Psoas muscle (tissue), 8 donors: ENCODE results near the gene PRCC. TPM values are rescaled to one million over a fixed set of nuclear protein-coding genes. Genes with fewer than 3 reads are reported as not detected.

Experiments
- ATAC-seq, 4 donors: fragments of 200-7000 bp; cut with Tn5 transposase; one replicate each; pipeline ENCODE4 v1.9.1; 2020; ENCODE audit warnings: moderate library complexity in 3 of 4, mild to moderate bottlenecking in 2 of 4
- DNase-seq, 2 donors: peaks; one replicate each; pipeline ENCODE4 v3.0.0-alpha.2; 2020
- H3K27ac ChIP-seq: fragments of 200-600 bp; one replicate; pipeline ENCODE4 v1.8.0; 2022
- H3K27me3 ChIP-seq, 3 donors: fragments of 200-600 bp in 1 of 3; one replicate each; pipeline versions ENCODE4 v1.6.1 to v1.8.0; 2013 to 2022; ENCODE audit warnings: low read length in 2 of 3, mild to moderate bottlenecking in 2 of 3, moderate library complexity in 1 of 3; ENCODE audit not compliant: insufficient read depth in 3 of 3
- H3K36me3 ChIP-seq, 2 donors: fragments of 200-600 bp in 1 of 2; one replicate each; pipeline versions ENCODE4 v1.6.1 to v1.8.0; 2013 to 2022; ENCODE audit warnings: low read depth in 1 of 2, mild to moderate bottlenecking in 1 of 2, moderate library complexity in 1 of 2; ENCODE audit not compliant: insufficient read depth in 1 of 2
- H3K4me1 ChIP-seq: fragments of 200-600 bp; one replicate; pipeline ENCODE4 v1.8.0; 2022
- H3K4me3 ChIP-seq: fragments of 200-600 bp; one replicate; pipeline ENCODE4 v1.8.0; 2022; ENCODE audit warnings: mild to moderate bottlenecking
- H3K9me3 ChIP-seq: fragments of 200-600 bp; one replicate; pipeline ENCODE4 v1.8.0; 2022
- WGBS, 3 donors: extraction: QIAGEN DNeasy Blood & Tissue Kit; methylation state at CpG; one replicate each; pipeline versions ENCODE4 v1.1.6 to v1.1.7; 2013; 5-methylcytosine and 5-hydroxymethylcytosine counted together
- intact Hi-C, 2 donors: fragments of 100-400 bp; cut with DNase I; formaldehyde crosslinking; loops; one replicate each; pipeline versions ENCODE4 v1.11.0 to v1.14.2; 2022
- polyA plus RNA-seq, 3 donors: library from polyadenylated mRNA; stranded (reverse); fragments of 200-250 nt; gene quantifications; one replicate each; pipeline ENCODE4 v1.2.3, GENCODE V29; 2013
- total RNA-seq, 4 donors: library from RNA; stranded (reverse); fragmentation: NEBNext Ultra II Directional in 2 of 4; extraction: Animal tissue kit (Norgen Biotek cat#: 25700) in 2 of 4; gene quantifications; one replicate each; pipeline versions ENCODE4 v1.2.1 to v1.2.4, GENCODE V29; 2021 to 2023
- TF ChIP-seq, protein P1 (sequence below): fragments of 200-600 bp; IDR thresholded peaks from one replicate; pipeline ENCODE4 v1.8.0; 2022; ENCODE audit warnings: antibody characterized with exemption
- donor health status: healthy with polysubstance abuse.
- donor health status: DM: no; HTN: no; CAD: no; lungs with moderate emphysema.
- donor health status: Bipolar disorder and iron deficiency.
- donor health status: healthy.
- donor health status: DM: yes; HTN: yes; CAD: no.
- donor health status: DM: no; HTN: no; CAD: no.
- donor health status: DM: no; HTN: no; CAD: no.
- donor health status: DM: yes; HTN: yes; CAD: no.

Gene PRCC
- total and polyA plus RNA-seq, 7 donors, result 43.7 to 107 (median 68.8) TPM

DNA sequence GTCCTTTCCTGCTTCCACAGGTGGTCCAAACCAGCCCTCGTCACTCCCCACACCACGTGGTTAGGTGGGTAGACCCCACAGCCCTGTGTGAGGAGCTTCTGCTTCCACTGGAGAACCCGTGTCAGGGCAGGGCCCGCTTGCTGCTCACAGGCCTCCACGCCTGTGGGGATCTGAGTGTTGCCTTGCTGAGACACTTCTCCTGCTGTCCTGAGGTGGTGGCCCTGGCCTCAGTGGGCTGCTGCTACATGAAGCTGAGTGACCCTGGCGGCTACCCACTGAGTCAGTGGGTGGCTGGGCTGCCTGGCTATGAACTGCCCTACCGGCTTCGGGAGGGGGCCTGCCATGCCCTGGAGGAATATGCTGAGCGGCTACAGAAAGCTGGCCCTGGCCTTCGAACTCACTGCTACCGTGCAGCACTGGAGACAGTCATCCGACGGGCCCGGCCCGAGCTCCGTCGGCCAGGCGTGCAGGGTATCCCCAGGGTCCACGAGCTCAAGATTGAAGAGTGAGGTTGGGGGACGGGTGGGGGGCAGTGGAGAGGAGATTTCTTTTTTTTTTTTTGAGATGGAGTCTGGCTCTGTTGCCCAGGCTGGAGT is 33.2 kb upstream of the PRCC start:
- ATAC-seq (no peak), DNase-seq (no peak)
- 92 to 93% (median 92%) methylated on average over 20 of the region's 20 CpGs for WGBS, 3 donors

GRCh38 chr1:156738407-156738806 is 28.9 kb upstream of the PRCC start:
- WGBS, 3 donors, result 86 to 91% (median 90%) methylated on average over 10 of the region's 10 CpGs
- Histone ChIP-seq H3K9me3 (no peaks in the 10 kb centered on the region), H3K27me3 (no peaks in the 10 kb centered on the region), H3K4me3 (no peak overlapping the region), H3K36me3 (peaks cover 8 to 66% of the 10 kb centered on the region in 2 donors), H3K4me1 (peaks cover 10% of the 10 kb centered on the region), H3K27ac (no peak overlapping the region)
- ATAC-seq (no peak), DNase-seq (no peak)
- TF ChIP-seq, protein P1, sequence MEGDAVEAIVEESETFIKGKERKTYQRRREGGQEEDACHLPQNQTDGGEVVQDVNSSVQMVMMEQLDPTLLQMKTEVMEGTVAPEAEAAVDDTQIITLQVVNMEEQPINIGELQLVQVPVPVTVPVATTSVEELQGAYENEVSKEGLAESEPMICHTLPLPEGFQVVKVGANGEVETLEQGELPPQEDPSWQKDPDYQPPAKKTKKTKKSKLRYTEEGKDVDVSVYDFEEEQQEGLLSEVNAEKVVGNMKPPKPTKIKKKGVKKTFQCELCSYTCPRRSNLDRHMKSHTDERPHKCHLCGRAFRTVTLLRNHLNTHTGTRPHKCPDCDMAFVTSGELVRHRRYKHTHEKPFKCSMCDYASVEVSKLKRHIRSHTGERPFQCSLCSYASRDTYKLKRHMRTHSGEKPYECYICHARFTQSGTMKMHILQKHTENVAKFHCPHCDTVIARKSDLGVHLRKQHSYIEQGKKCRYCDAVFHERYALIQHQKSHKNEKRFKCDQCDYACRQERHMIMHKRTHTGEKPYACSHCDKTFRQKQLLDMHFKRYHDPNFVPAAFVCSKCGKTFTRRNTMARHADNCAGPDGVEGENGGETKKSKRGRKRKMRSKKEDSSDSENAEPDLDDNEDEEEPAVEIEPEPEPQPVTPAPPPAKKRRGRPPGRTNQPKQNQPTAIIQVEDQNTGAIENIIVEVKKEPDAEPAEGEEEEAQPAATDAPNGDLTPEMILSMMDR, result no peak
- intact Hi-C loops, result no loop called here

More for the DNA sequence above, 33.2 kb upstream of the PRCC start:
- intact Hi-C loops, result no loop called here
- Histone ChIP-seq H3K36me3 (peaks cover 15 to 76% of the 10 kb centered on the region in 2 donors), H3K27ac (no peak overlapping the region), H3K9me3 (no peaks in the 10 kb centered on the region), H3K4me3 (no peak overlapping the region), H3K27me3 (no peaks in the 10 kb centered on the region), H3K4me1 (peaks cover 9% of the 10 kb centered on the region)
- TF ChIP-seq, protein P1, result no peak

GRCh38 chr1:156738916-156739315 is 28.4 kb upstream of the PRCC start:
- H3K4me3 ChIP-seq, result no peak overlapping the region
- 68 to 78% (median 75%) methylated on average over 2 of the region's 2 CpGs for WGBS, 3 donors
- TF ChIP-seq, protein P1, result no peak
- peaks cover 11 to 66% of the 10 kb centered on the region in 2 donors for H3K36me3 ChIP-seq
- no peaks in the 10 kb centered on the region for H3K27me3 ChIP-seq
- DNase-seq (no peak), ATAC-seq (no peak)
- H3K27ac ChIP-seq, result no peak overlapping the region
- intact Hi-C loops, result no loop called here
- peaks cover 10% of the 10 kb centered on the region for H3K4me1 ChIP-seq
- no peaks in the 10 kb centered on the region for H3K9me3 ChIP-seq

GRCh38 chr1:156740237-156740740 is 27.0 kb upstream of the PRCC start:
- WGBS, 3 donors, result 7 to 11% (median 8%) methylated on average over 7 of the region's 7 CpGs
- peaks cover 12 to 68% of the 10 kb centered on the region in 2 donors for H3K36me3 ChIP-seq
- peak in 3 of 4 donors; percentile 0 to 16 (median 16) for ATAC-seq
- TF ChIP-seq, protein P1, result no peak
- peak overlapping the region; percentile 83 for H3K4me3 ChIP-seq
- H3K27ac ChIP-seq, result peak overlapping the region; percentile 84
- H3K4me1 ChIP-seq, result peaks cover 16% of the 10 kb centered on the region
- DNase-seq, result no peak
- no peaks in the 10 kb centered on the region for H3K9me3 ChIP-seq
- intact Hi-C loops, result no loop called here
- H3K27me3 ChIP-seq, result no peaks in the 10 kb centered on the region
